ENCODE measurements around the gene SYCE3. TPM values are rescaled to one million over a fixed set of nuclear protein-coding genes. Genes with fewer than 3 reads are reported as not detected.

Gene SYCE3
- polyA plus RNA-seq, 5 donors = not detected

- no peak for DNase-seq
Measured at GRCh38 chr22:50576806-50577696, 14.3 kb upstream of the SYCE3 start.

GRCh38 chr22:50576070-50576469 lies 13.4 kb upstream of the SYCE3 start:
- DNase-seq = no peak

GRCh38 chr22:50575426-50575941 lies 12.8 kb upstream of the SYCE3 start:
- DNase-seq = no peak

GRCh38 chr22:50574383-50574755 lies 11.7 kb upstream of the SYCE3 start:
- DNase-seq = no peak

- no peak for DNase-seq
Measured at GRCh38 chr22:50573491-50574382, 11.0 kb upstream of the SYCE3 start.

- no peak for DNase-seq
Measured at GRCh38 chr22:50572965-50573364, 10.2 kb upstream of the SYCE3 start.

GRCh38 chr22:50571264-50572175 lies 8.8 kb upstream of the SYCE3 start:
- DNase-seq = no peak

GRCh38 chr22:50570861-50571260 lies 8.1 kb upstream of the SYCE3 start:
- DNase-seq = no peak

- no peak for DNase-seq
Measured at GRCh38 chr22:50569896-50570535, 7.3 kb upstream of the SYCE3 start.

GRCh38 chr22:50569041-50569459 lies 6.3 kb upstream of the SYCE3 start:
- DNase-seq = no peak

- no peak for DNase-seq
Measured at GRCh38 chr22:50568626-50569025, 5.9 kb upstream of the SYCE3 start.

- DNase-seq = no peak
Measured at GRCh38 chr22:50567721-50568252, 5.1 kb upstream of the SYCE3 start.

GRCh38 chr22:50564289-50564688 lies 1.6 kb upstream of the SYCE3 start:
- DNase-seq = no peak

- no peak for DNase-seq
Measured at GRCh38 chr22:50563413-50564160, 868 bp upstream of the SYCE3 start.

GRCh38 chr22:50561401-50562358 lies 1.0 kb downstream of the SYCE3 start:
- DNase-seq = no peak

- no peak for DNase-seq
Measured at GRCh38 chr22:50560034-50560433, 2.7 kb downstream of the SYCE3 start.

GRCh38 chr22:50556703-50557102 lies 6.0 kb downstream of the SYCE3 start:
- no peak for DNase-seq

- no peak for DNase-seq
Measured at GRCh38 chr22:50553310-50553709, 9.4 kb downstream of the SYCE3 start.

All from right lung (tissue), 5 donors.